MM.1S (cell line): Measurements from ENCODE around the gene ACIN1.

Experiments used
- DNase-seq: peaks from one replicate; pipeline ENCODE4 v3.0.0-alpha.2; 2015
- H2AFZ ChIP-seq: fragments of 300-600 bp; sonication (generic); 2 replicates; pipeline ENCODE4 v1.6.0; 2016; ENCODE audit warnings: antibody characterized with exemption, low read length
- H3F3A ChIP-seq: fragments of 300-600 bp; sonication (generic); 2 replicates; pipeline ENCODE4 v1.6.1; 2016; ENCODE audit warnings: mild to moderate bottlenecking, antibody characterized with exemption, low read length, moderate library complexity, mixed read lengths; ENCODE audit not compliant: insufficient read depth
- H3K27ac ChIP-seq: fragments of 300-600 bp; sonication (generic); 2 replicates; pipeline ENCODE4 v1.5.1; 2016; ENCODE audit warnings: mild to moderate bottlenecking, low read length
- H3K27me3 ChIP-seq: fragments of 300-600 bp; sonication (generic); replicated peaks from 2 replicates; pipeline ENCODE4 v1.6.0; 2016; ENCODE audit warnings: low read length; ENCODE audit not compliant: insufficient read depth
- H3K36me3 ChIP-seq: fragments of 300-600 bp; sonication (generic); replicated peaks from 2 replicates; pipeline ENCODE4 v1.6.1; 2016; ENCODE audit warnings: mild to moderate bottlenecking, low read length, mixed read lengths; ENCODE audit not compliant: insufficient read depth
- H3K4me1 ChIP-seq: fragments of 300-600 bp; sonication (generic); 2 replicates; pipeline ENCODE4 v1.6.1; 2016; ENCODE audit warnings: low read length, mixed read lengths
- H3K4me2 ChIP-seq: fragments of 300-600 bp; sonication (generic); 2 replicates; pipeline ENCODE4 v1.6.0; 2016; ENCODE audit warnings: low read depth, low read length
- H3K4me3 ChIP-seq: fragments of 300-600 bp; sonication (generic); 2 replicates; pipeline ENCODE4 v1.5.1; 2016; ENCODE audit warnings: low read length, mixed read lengths
- H3K79me2 ChIP-seq: fragments of 300-600 bp; sonication (generic); 2 replicates; pipeline ENCODE4 v1.6.1; 2016; ENCODE audit warnings: mixed run types, low read length, mixed read lengths
- H3K9ac ChIP-seq: fragments of 300-600 bp; sonication (generic); 2 replicates; pipeline ENCODE4 v1.6.1; 2016; ENCODE audit warnings: low read length, mixed read lengths
- H3K9me2 ChIP-seq: fragments of 300-600 bp; sonication (generic); replicated peaks from 2 replicates; pipeline ENCODE4 v1.6.1; 2016; ENCODE audit warnings: mild to moderate bottlenecking, low read length, mixed read lengths; ENCODE audit not compliant: insufficient read depth
- H3K9me3 ChIP-seq: fragments of 300-600 bp; sonication (generic); replicated peaks from 2 replicates; pipeline ENCODE4 v1.6.1; 2016; ENCODE audit warnings: mild to moderate bottlenecking, low read length, mixed read lengths; ENCODE audit not compliant: insufficient read depth
- H4K20me1 ChIP-seq: fragments of 300-600 bp; sonication (generic); 2 replicates; pipeline ENCODE4 v1.6.1; 2016; ENCODE audit warnings: mild to moderate bottlenecking, low read length, moderate library complexity, mixed read lengths; ENCODE audit not compliant: insufficient read depth
- EZH2 ChIP-seq: fragments of 300-600 bp; sonication (generic); optimal IDR thresholded peaks from 2 replicates; pipeline ENCODE3; 2017; ENCODE audit warnings: low read depth, mild to moderate bottlenecking, antibody characterized with exemption, low read length, mixed read lengths
- EZH2phosphoT487 ChIP-seq: fragments of 300-600 bp; sonication (generic); IDR thresholded peaks from 2 replicates; pipeline ENCODE4 v1.6.1; 2018; ENCODE audit warnings: antibody characterized with exemption, low read length
- TF ChIP-seq, protein P1 (sequence below): fragments of 300-600 bp; sonication (generic); IDR thresholded peaks from 2 replicates; pipeline ENCODE4 v1.5.1; 2016; ENCODE audit warnings: antibody characterized with exemption, low read length, mixed read lengths

The ACIN1 gene

GRCh38 chr14:23033801-23034497 lies 61.0 kb downstream of the ACIN1 start:
- Histone ChIP-seq H3K79me2 (peaks cover 17% of the 10 kb centered on the region), H3K9me3 (no peaks in the 10 kb centered on the region), H3K36me3 (no peaks in the 10 kb centered on the region), H4K20me1 (no peaks in the 10 kb centered on the region), H3K9ac (peak overlapping the region; percentile 97), H3K4me2 (peak overlapping the region; percentile 54), H3K27me3 (no peaks in the 10 kb centered on the region), H3K4me3 (peak overlapping the region; percentile 84), H3K9me2 (no peaks in the 10 kb centered on the region), H2AFZ (peak overlapping the region; percentile 62; the same call in 1 of the 2 replicates), H3F3A (no peaks in the 10 kb centered on the region), H3K27ac (peak overlapping the region; percentile 72; the same call in 1 of the 2 replicates), H3K4me1 (no peaks in the 10 kb centered on the region)
- TF ChIP-seq EZH2 (no peak), EZH2phosphoT487 (no peak)
- TF ChIP-seq, protein P1, sequence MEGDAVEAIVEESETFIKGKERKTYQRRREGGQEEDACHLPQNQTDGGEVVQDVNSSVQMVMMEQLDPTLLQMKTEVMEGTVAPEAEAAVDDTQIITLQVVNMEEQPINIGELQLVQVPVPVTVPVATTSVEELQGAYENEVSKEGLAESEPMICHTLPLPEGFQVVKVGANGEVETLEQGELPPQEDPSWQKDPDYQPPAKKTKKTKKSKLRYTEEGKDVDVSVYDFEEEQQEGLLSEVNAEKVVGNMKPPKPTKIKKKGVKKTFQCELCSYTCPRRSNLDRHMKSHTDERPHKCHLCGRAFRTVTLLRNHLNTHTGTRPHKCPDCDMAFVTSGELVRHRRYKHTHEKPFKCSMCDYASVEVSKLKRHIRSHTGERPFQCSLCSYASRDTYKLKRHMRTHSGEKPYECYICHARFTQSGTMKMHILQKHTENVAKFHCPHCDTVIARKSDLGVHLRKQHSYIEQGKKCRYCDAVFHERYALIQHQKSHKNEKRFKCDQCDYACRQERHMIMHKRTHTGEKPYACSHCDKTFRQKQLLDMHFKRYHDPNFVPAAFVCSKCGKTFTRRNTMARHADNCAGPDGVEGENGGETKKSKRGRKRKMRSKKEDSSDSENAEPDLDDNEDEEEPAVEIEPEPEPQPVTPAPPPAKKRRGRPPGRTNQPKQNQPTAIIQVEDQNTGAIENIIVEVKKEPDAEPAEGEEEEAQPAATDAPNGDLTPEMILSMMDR, result no peak
- no peak for DNase-seq

DNA sequence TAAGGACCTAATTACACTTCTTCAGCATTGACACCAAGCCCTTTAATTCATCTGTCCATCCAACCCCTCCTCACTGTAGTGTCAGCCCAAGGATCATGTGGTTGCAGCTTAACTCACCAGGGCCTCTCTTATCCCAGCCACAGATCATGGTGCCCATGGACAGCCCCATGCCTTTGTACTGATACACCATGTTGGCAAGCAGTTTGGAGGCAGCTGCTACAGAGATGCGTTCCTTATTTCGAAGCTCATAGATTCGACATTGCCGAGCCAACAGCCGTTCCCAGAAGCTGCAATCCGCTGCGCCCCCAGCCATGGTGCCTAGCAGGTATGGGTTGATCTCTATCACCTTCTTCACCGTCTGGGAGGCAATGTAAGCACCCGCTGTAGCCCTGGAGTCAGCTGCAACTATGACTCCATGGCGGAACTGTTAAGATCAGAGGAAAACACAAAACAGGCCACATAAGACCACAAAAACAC lies 61.6 kb downstream of the ACIN1 start:
- no peak for DNase-seq
- no peak overlapping the region for H3K9ac ChIP-seq
- no peaks in the 10 kb centered on the region for H3K27me3 ChIP-seq
- no peaks in the 10 kb centered on the region for H3K4me1 ChIP-seq
- H3K79me2 ChIP-seq, result peaks cover 17% of the 10 kb centered on the region
- H3K9me3 ChIP-seq, result no peaks in the 10 kb centered on the region
- no peak overlapping the region for H2AFZ ChIP-seq
- TF ChIP-seq, protein P1, result no peak
- TF ChIP-seq EZH2phosphoT487, result no peak
- no peak for TF ChIP-seq EZH2
- no peak overlapping the region for H3K4me3 ChIP-seq
- no peaks in the 10 kb centered on the region for H3F3A ChIP-seq
- no peak overlapping the region; the same call in 1 of the 2 replicates for H3K4me2 ChIP-seq
- H3K36me3 ChIP-seq, result no peaks in the 10 kb centered on the region
- H3K9me2 ChIP-seq, result no peaks in the 10 kb centered on the region
- H3K27ac ChIP-seq, result no peak overlapping the region
- no peaks in the 10 kb centered on the region for H4K20me1 ChIP-seq

GRCh38 chr14:23030936-23031335 lies 64.0 kb downstream of the ACIN1 start:
- H3K9me2 ChIP-seq, result no peaks in the 10 kb centered on the region
- H3K9me3 ChIP-seq, result no peaks in the 10 kb centered on the region
- H3K9ac ChIP-seq, result no peak overlapping the region
- H3K36me3 ChIP-seq, result no peaks in the 10 kb centered on the region
- no peaks in the 10 kb centered on the region for H3F3A ChIP-seq
- H3K4me1 ChIP-seq, result no peaks in the 10 kb centered on the region
- no peaks in the 10 kb centered on the region for H4K20me1 ChIP-seq
- H3K4me3 ChIP-seq, result no peak overlapping the region
- no peak overlapping the region for H3K27ac ChIP-seq
- no peak for DNase-seq
- H3K4me2 ChIP-seq, result no peak overlapping the region
- H2AFZ ChIP-seq, result no peak overlapping the region
- peaks cover 17% of the 10 kb centered on the region for H3K79me2 ChIP-seq
- no peaks in the 10 kb centered on the region for H3K27me3 ChIP-seq
- TF ChIP-seq EZH2 (no peak), EZH2phosphoT487 (no peak)
- TF ChIP-seq, protein P1, result no peak
